DOHH2 (cell line): Measurements from ENCODE around the gene NUMBL.

Source experiments
- H3F3A ChIP-seq: fragments of 200-600 bp; sonication (generic), shearing (Covaris generic); 2 replicates; pipeline ENCODE4 v1.6.0; 2016; ENCODE audit warnings: antibody characterized with exemption, mild to moderate bottlenecking; ENCODE audit not compliant: control insufficient read depth, insufficient read depth
- H3K27ac ChIP-seq: fragments of 200-600 bp; sonication (generic); 2 replicates; pipeline ENCODE4 v1.5.1; 2014; ENCODE audit warnings: low read depth, mild to moderate bottlenecking, low read length, moderate library complexity
- H3K27me3 ChIP-seq: fragments of 200-600 bp; sonication (generic); 2 replicates; pipeline ENCODE4 v1.6.1; 2014; ENCODE audit warnings: mild to moderate bottlenecking, low read length, mixed read lengths; ENCODE audit not compliant: control insufficient read depth
- H3K36me3 ChIP-seq: fragments of 200-600 bp; sonication (generic); 2 replicates; pipeline ENCODE4 v1.6.1; 2014; ENCODE audit warnings: mild to moderate bottlenecking, low read length, moderate library complexity, mixed read lengths; ENCODE audit not compliant: control insufficient read depth
- H3K4me1 ChIP-seq: fragments of 200-600 bp; sonication (generic); 2 replicates; pipeline ENCODE4 v1.6.1; 2014; ENCODE audit warnings: mild to moderate bottlenecking, low read length, mixed read lengths; ENCODE audit not compliant: control insufficient read depth
- H3K4me2 ChIP-seq: fragments of 200-600 bp; sonication (generic); 2 replicates; pipeline ENCODE4 v1.6.0; 2014; ENCODE audit warnings: mild to moderate bottlenecking, low read length, moderate library complexity
- H3K4me3 ChIP-seq: fragments of 200-600 bp; sonication (generic); 2 replicates; pipeline ENCODE4 v1.5.1; 2014; ENCODE audit warnings: mild to moderate bottlenecking, low read length, mixed read lengths
- H3K79me2 ChIP-seq: fragments of 200-600 bp; sonication (generic); 2 replicates; pipeline ENCODE4 v1.6.1; 2014; ENCODE audit warnings: mild to moderate bottlenecking, low read length, mixed read lengths; ENCODE audit not compliant: control insufficient read depth
- H3K9me2 ChIP-seq: fragments of 200-600 bp; sonication (generic); replicated peaks from 2 replicates; pipeline ENCODE4 v1.6.1; 2014; ENCODE audit warnings: mild to moderate bottlenecking, low read length, mixed read lengths; ENCODE audit not compliant: control insufficient read depth
- H3K9me3 ChIP-seq: fragments of 200-600 bp; sonication (generic); 2 replicates; pipeline ENCODE4 v1.6.1; 2014; ENCODE audit warnings: antibody characterized with exemption, low read length, mixed read lengths; ENCODE audit not compliant: control insufficient read depth, insufficient read depth
- H4K20me1 ChIP-seq: fragments of 200-600 bp; sonication (generic); 2 replicates; pipeline ENCODE4 v1.6.0; 2014; ENCODE audit warnings: low read depth, mild to moderate bottlenecking, antibody characterized with exemption, low read length, moderate library complexity; ENCODE audit not compliant: control insufficient read depth, insufficient read depth
- EZH2phosphoT487 ChIP-seq: fragments of 200-600 bp; sonication (generic); IDR thresholded peaks from 2 replicates; pipeline ENCODE4 v1.6.1; 2017; ENCODE audit warnings: borderline replicate concordance, mild to moderate bottlenecking, antibody characterized with exemption, low read length, moderate library complexity, mixed read lengths
- TF ChIP-seq, protein P1 (sequence below): fragments of 200-600 bp; sonication (generic); IDR thresholded peaks from one replicate; pipeline ENCODE4 v1.5.1; 2014; ENCODE audit warnings: antibody characterized with exemption, mild to moderate bottlenecking, low read depth, low read length; ENCODE audit not compliant: poor library complexity, severe bottlenecking

NUMBL gene

DNA sequence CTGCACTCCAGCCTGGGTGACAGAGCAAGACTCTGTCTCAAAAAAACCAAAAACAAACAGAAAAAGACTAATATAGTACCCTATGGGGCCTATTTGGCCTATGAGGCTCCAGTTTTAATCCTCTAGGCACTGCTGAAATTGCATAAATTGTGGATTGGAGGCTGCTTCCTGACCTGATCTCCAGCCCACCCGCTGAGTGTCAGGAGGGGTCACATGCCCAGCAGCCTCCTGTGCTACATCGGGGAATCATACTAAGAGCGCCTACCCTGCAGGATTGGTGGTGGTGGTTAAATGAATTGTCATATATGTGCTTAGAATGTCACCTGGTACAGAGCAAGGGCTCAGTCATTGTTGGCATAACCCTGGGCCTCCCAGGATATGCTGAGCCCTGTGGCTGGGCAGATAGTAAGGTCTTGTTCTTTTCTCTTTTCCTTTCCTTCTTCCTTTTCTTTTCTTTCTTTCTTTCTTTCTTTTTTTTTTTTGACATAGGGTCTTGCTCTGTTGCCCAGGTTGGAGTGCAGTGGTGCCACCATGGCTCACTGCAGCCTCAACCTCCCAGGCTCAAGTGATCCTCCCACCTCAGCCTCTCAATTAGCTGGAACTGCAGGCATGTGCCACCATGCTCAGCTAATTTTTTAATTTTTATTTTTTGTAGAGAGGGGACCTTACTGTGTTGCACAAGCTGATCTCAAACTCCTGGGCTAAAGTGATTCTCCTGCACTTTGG, 58.0 kb downstream of the NUMBL start:
- no peaks in the 10 kb centered on the region for H3K9me2 ChIP-seq
- TF ChIP-seq EZH2phosphoT487 = no peak
- TF ChIP-seq, protein P1, sequence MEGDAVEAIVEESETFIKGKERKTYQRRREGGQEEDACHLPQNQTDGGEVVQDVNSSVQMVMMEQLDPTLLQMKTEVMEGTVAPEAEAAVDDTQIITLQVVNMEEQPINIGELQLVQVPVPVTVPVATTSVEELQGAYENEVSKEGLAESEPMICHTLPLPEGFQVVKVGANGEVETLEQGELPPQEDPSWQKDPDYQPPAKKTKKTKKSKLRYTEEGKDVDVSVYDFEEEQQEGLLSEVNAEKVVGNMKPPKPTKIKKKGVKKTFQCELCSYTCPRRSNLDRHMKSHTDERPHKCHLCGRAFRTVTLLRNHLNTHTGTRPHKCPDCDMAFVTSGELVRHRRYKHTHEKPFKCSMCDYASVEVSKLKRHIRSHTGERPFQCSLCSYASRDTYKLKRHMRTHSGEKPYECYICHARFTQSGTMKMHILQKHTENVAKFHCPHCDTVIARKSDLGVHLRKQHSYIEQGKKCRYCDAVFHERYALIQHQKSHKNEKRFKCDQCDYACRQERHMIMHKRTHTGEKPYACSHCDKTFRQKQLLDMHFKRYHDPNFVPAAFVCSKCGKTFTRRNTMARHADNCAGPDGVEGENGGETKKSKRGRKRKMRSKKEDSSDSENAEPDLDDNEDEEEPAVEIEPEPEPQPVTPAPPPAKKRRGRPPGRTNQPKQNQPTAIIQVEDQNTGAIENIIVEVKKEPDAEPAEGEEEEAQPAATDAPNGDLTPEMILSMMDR = no peak
- no peak overlapping the region for H3K27ac ChIP-seq
- no peaks in the 10 kb centered on the region for H3K4me1 ChIP-seq
- H3K9me3 ChIP-seq = no peaks in the 10 kb centered on the region
- H3K27me3 ChIP-seq = peaks cover 10% of the 10 kb centered on the region
- no peaks in the 10 kb centered on the region for H4K20me1 ChIP-seq
- no peaks in the 10 kb centered on the region for H3F3A ChIP-seq
- no peaks in the 10 kb centered on the region for H3K79me2 ChIP-seq
- no peak overlapping the region for H3K4me2 ChIP-seq
- H3K36me3 ChIP-seq = no peaks in the 10 kb centered on the region
- no peak overlapping the region for H3K4me3 ChIP-seq

DNA sequence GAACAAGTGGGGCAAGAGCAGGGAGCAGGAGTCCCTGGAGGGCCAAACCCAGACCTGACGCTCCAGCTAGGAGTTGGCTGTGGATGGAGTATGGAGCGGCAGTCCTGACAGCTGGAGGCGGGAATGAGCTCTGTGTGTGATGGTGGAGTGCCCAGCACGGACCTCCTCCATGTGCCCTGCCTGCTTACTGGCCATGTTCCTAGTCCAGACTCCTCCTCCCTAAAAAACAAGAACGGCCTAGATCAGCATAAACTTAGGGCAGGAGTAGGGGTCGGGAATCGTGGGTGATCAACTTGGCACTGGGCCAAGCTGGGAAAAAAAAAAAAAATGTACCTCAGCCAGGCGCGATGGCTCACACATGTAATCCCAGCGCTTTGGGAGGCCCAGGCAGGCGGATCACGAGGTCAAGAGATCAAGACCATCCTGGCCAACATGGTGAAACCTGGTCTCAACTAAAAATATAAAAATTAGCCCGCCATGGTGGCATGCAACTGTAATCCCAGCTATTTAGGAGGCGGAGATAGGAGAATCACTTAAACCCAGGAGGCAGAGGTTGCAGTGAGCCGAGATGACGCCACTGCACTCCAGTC, 59.8 kb downstream of the NUMBL start:
- Histone ChIP-seq H3K27ac (no peak overlapping the region), H3K4me2 (no peak overlapping the region), H3K9me3 (no peaks in the 10 kb centered on the region), H3K4me1 (no peaks in the 10 kb centered on the region), H3K79me2 (no peaks in the 10 kb centered on the region), H3K36me3 (no peaks in the 10 kb centered on the region), H3F3A (no peaks in the 10 kb centered on the region), H3K27me3 (peaks cover 8% of the 10 kb centered on the region), H4K20me1 (no peaks in the 10 kb centered on the region), H3K9me2 (no peaks in the 10 kb centered on the region), H3K4me3 (no peak overlapping the region)
- no peak for TF ChIP-seq EZH2phosphoT487
- TF ChIP-seq, protein P1 = no peak

DNA sequence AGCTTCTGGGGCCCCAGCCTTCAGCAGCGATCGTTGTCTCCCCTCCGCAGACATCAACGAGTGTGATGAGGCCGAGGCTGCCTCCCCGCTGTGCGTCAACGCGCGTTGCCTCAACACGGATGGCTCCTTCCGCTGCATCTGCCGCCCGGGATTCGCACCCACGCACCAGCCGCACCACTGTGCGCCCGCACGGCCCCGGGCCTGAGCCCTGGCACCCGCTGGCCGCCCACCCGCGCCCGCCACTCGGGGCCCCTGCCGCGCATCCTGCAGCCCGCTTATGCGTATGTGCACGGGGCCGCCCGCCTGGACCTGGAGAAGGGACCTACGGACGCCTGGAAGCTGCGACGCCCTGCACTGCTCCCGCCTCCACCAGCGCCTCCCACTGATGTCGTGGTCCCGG, 61.1 kb downstream of the NUMBL start:
- no peak for TF ChIP-seq EZH2phosphoT487
- TF ChIP-seq, protein P1 = no peak
- H4K20me1 ChIP-seq = no peaks in the 10 kb centered on the region
- no peaks in the 10 kb centered on the region for H3K9me2 ChIP-seq
- H3K4me3 ChIP-seq = no peak overlapping the region
- H3K79me2 ChIP-seq = no peaks in the 10 kb centered on the region
- no peak overlapping the region for H3K4me2 ChIP-seq
- no peaks in the 10 kb centered on the region for H3K4me1 ChIP-seq
- no peaks in the 10 kb centered on the region for H3K9me3 ChIP-seq
- H3K27ac ChIP-seq = no peak overlapping the region
- H3K27me3 ChIP-seq = 0 out of 2 replicates have a peak, but pooled peaks cover 3% of the 10 kb centered on the region
- H3K36me3 ChIP-seq = no peaks in the 10 kb centered on the region
- peaks cover 3% of the 10 kb centered on the region; the same call in 1 of the 2 replicates for H3F3A ChIP-seq
